AG09319 (cell line): ENCODE data around the gene GALNT3.

Experiments
- DNase-seq: peaks from one replicate; pipeline ENCODE4 v3.0.0-alpha.2; 2010; ENCODE audit warnings: low read depth; ENCODE audit errors: extremely low read depth
- CTCF ChIP-seq: IDR thresholded peaks from 2 replicates; pipeline ENCODE4 v1.5.1; 2011; ENCODE audit warnings: low read depth, mild to moderate bottlenecking, inconsistent platforms, low read length, moderate library complexity

The GALNT3 gene

GRCh38 chr2:165793779-165794535 is at the start of gene GALNT3:
TSS of gene GALNT3 (minus strand) at chr2:165794247. CDS start at chr2:165770700, 23,547 bp downstream.
- no peak for TF ChIP-seq CTCF

GRCh38 chr2:165843351-165843750 is 49.3 kb upstream of the GALNT3 start:
- DNase-seq = no peak
- TF ChIP-seq CTCF = no peak

More at GRCh38 chr2:165793779-165794535, at the start of gene GALNT3:
- no peak for DNase-seq

GRCh38 chr2:165840333-165840958 is 46.4 kb upstream of the GALNT3 start:
- no peak for DNase-seq
- TF ChIP-seq CTCF = no peak

GRCh38 chr2:165839610-165840009 is 45.6 kb upstream of the GALNT3 start:
- no peak for TF ChIP-seq CTCF
- no peak for DNase-seq

GRCh38 chr2:165837122-165837521 is 43.1 kb upstream of the GALNT3 start:
- no peak for DNase-seq
- no peak for TF ChIP-seq CTCF

GRCh38 chr2:165835363-165835762 is 41.3 kb upstream of the GALNT3 start:
- DNase-seq = no peak
- no peak for TF ChIP-seq CTCF

- no peak for DNase-seq
- no peak for TF ChIP-seq CTCF
Observed at GRCh38 chr2:165833156-165833555, 39.1 kb upstream of the GALNT3 start.
